Vagina (tissue), 2 donors: ENCODE data around the gene NHLRC1. TPM values are rescaled to one million over a fixed set of nuclear protein-coding genes. Genes with fewer than 3 reads are reported as not detected.

ENCODE experiments used
- DNase-seq, 2 donors: peaks; one replicate each; pipeline ENCODE4 v3.0.0-alpha.2; 2017; ENCODE audit errors: extremely low spot score in 2 of 2
- H3K27ac ChIP-seq: fragments of 200-600 bp; sonication (generic); one replicate; pipeline ENCODE4 v1.5.1; 2019
- H3K27me3 ChIP-seq: fragments of 200-600 bp; sonication (generic); one replicate; pipeline ENCODE4 v1.5.1; 2019
- H3K36me3 ChIP-seq, 2 donors: fragments of 200-600 bp; sonication (generic); one replicate each; pipeline ENCODE4 v1.5.1; 2017 to 2019
- H3K4me1 ChIP-seq: fragments of 200-600 bp; sonication (generic); one replicate; pipeline ENCODE4 v1.5.1; 2019
- H3K4me3 ChIP-seq, 2 donors: fragments of 200-600 bp; sonication (generic); 1 replicate in 1 of 2; 2 replicates in 1 of 2; pipeline ENCODE4 v1.5.1; 2016 to 2019
- H3K9me3 ChIP-seq: fragments of 200-600 bp; sonication (generic); one replicate; pipeline ENCODE4 v1.5.1; 2019
- CTCF ChIP-seq, 3 experiments: fragments of 450-650 bp in 2 of 3; fragments of 200-600 bp in 1 of 3; sonication (generic) in 1 of 3; IDR thresholded peaks; one replicate each; pipeline ENCODE4 v1.5.1; 2017 to 2019; ENCODE audit warnings: antibody characterized with exemption in 3 of 3, mild to moderate bottlenecking in 2 of 3, moderate library complexity in 2 of 3
- POLR2A ChIP-seq, 2 donors: fragments of 450-650 bp; IDR thresholded peaks; one replicate each; pipeline ENCODE4 v1.6.1; 2017; ENCODE audit warnings: antibody characterized with exemption in 2 of 2, mild to moderate bottlenecking in 2 of 2, moderate library complexity in 2 of 2
- POLR2AphosphoS5 ChIP-seq, 2 donors: sonication (generic); formaldehyde crosslinking; IDR thresholded peaks; one replicate each; pipeline ENCODE4 v1.9.0; 2017; ENCODE audit warnings: antibody characterized with exemption in 2 of 2, mild to moderate bottlenecking in 2 of 2, low read depth in 1 of 2; ENCODE audit not compliant: insufficient read depth in 1 of 2
- intact Hi-C: fragments of 100-400 bp; cut with DNase I; formaldehyde crosslinking; loops from one replicate; pipeline ENCODE4 v1.15.1; 2023
- total RNA-seq: library from RNA; depleted of rRNA; stranded (reverse); fragments of >200 nt; gene quantifications from one replicate; pipeline ENCODE4 v1.2.3, GENCODE V29; 2016

Gene NHLRC1
- total RNA-seq, 1 donor from 2014 or later = 0.74 TPM

- Histone ChIP-seq H3K27me3 (no peaks in the 10 kb centered on the region), H3K36me3 (no peaks in the 10 kb centered on the region), H3K4me1 (no peaks in the 10 kb centered on the region), H3K4me3 (no peak overlapping the region), H3K9me3 (no peaks in the 10 kb centered on the region), H3K27ac (no peak overlapping the region)
- no peak for DNase-seq
- TF ChIP-seq CTCF (IDR thresholded peaks at IDR 0.05) (no peak), POLR2A (IDR thresholded peaks at IDR 0.05) (no peak), POLR2AphosphoS5 (IDR thresholded peaks at IDR 0.05; ENCODE audit: insufficient read depth in 1 of 2, low read depth in 1 of 2) (no peak)
- intact Hi-C loops = no loop called here
Observed at GRCh38 chr6:18070486-18070885, 52.0 kb downstream of the NHLRC1 start.

Other genes with a start within 250 kb of the NHLRC1 start
- 43.0 TPM for gene KIF13A, start 135.0 kb downstream of the NHLRC1 start, total RNA-seq
- gene TPMT, start 32.4 kb upstream of the NHLRC1 start, total RNA-seq = 11.0 TPM
- gene KDM1B, start 32.7 kb upstream of the NHLRC1 start, total RNA-seq = 20.6 TPM
- gene DEK, start 141.9 kb upstream of the NHLRC1 start, total RNA-seq = 121 TPM